ENCODE measurements around the gene TUBB6.

Gene TUBB6

DNA sequence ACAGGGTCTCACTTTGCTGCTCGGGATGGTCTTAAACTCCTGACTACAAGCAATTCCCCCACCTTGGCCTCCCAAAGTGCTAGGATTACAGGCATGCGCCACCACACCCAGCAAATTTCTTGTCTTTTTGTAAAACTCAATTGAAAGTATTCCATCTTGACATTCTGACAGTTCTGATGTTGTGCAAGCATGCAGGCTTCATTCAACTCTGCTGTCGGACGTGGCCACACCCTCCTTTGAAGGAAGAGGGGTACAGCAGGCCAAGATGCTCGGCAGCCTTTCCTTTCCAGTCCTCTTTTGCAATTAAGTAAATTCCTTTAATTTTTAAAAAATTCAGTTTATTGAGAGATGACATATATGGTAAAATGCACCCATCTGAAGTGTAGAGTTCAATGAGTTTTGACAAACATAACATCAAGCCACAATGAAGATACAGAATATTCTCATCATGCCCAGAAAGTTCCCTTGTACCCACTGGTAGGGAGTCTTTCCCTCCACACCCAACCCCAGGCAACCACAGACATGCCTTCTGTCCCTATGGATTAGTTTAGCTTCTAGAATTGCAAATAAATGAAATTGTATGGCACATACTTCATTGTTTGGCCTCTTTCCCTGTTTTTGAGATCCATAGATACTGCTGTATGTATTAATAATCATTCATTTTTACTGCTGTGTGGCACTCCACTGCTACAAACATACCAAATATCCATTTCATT lies 33.1 kb downstream of the TUBB6 start:
- TF ChIP-seq, protein P1, sequence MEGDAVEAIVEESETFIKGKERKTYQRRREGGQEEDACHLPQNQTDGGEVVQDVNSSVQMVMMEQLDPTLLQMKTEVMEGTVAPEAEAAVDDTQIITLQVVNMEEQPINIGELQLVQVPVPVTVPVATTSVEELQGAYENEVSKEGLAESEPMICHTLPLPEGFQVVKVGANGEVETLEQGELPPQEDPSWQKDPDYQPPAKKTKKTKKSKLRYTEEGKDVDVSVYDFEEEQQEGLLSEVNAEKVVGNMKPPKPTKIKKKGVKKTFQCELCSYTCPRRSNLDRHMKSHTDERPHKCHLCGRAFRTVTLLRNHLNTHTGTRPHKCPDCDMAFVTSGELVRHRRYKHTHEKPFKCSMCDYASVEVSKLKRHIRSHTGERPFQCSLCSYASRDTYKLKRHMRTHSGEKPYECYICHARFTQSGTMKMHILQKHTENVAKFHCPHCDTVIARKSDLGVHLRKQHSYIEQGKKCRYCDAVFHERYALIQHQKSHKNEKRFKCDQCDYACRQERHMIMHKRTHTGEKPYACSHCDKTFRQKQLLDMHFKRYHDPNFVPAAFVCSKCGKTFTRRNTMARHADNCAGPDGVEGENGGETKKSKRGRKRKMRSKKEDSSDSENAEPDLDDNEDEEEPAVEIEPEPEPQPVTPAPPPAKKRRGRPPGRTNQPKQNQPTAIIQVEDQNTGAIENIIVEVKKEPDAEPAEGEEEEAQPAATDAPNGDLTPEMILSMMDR (IDR thresholded peaks at IDR 0.05; ENCODE audit: low read length, missing control alignments): no peak
- DNase-seq (ENCODE audit: low read depth): no peak
- H3K4me3 ChIP-seq (replicated peaks; ENCODE audit: low read depth, low read length): no peak overlapping the region

DNA sequence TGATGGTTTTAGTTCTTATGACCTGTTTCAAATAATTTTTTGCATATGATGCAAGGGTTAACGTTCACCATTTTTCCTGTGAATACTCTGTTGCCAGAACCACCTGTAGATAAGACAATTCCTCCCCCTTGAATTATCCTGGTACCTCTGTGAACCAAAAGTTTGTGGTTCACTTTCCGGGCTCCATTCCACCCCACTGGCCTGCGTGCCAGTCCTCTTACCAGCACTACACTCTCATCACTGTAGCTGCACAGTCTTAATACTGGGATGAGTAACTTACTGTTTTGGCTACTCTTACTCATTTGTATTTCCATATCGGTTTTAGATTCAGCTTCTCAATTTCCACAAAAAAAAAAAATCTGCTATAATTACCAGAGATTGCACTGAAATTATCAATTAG lies 34.6 kb downstream of the TUBB6 start:
- TF ChIP-seq, protein P1 (IDR thresholded peaks at IDR 0.05; ENCODE audit: low read length, missing control alignments): no peak
- H3K4me3 ChIP-seq (replicated peaks; ENCODE audit: low read depth, low read length): no peak overlapping the region
- DNase-seq (ENCODE audit: low read depth): no peak

DNA sequence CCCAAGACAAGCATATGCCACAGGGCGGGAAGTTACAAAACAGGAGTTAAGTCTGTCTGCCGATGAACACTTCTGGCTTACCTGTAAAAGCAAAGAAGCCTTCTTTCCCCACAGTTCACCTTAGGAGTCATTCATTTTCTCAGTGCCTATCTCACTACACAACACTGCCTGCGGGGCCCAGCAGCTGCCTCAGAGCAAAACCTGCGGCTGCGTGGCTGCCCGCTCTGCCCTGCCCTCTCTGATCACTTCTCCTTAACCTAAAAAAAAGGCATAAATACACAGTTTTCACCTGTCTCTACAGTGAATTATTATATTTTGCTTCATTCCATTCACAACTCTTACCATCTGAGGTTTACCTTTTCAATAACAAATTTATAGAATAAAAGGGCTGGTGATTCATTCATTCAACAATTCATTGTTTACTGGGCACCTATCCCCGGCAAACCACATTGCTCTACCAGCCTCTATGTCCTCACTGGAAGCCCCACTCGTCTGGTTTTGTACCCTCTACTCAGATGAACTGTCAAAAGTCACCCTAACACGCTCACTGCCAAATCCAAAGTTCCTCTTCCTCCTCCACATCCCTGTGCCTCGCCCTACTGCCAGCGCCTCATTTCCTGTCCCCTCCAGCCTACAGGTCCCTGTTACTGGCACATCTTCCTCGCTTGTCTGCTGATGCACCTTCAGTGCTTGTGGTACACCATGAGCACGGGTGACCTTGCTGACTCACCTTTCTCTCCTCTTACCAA lies 37.6 kb downstream of the TUBB6 start:
- no peak for DNase-seq (ENCODE audit: low read depth)
- TF ChIP-seq, protein P1 (IDR thresholded peaks at IDR 0.05; ENCODE audit: low read length, missing control alignments): no peak
- no peak overlapping the region for H3K4me3 ChIP-seq (replicated peaks; ENCODE audit: low read depth, low read length)

DNA sequence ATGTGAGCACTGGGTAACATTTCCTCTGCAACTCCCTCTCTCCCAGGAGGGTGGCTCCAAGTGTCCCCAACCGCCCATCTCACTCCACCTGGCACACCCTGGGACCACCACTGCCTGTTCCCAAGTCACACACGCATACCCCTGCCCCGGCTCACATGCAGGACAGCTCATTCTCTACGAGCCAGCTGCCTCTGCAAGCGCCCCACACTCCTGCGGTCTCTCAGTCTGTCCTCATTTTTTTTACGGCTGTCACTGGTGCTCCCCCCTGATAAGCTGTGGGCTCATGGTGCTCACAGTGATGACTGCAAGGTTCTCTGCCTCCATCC lies 38.2 kb downstream of the TUBB6 start:
- TF ChIP-seq, protein P1 (IDR thresholded peaks at IDR 0.05; ENCODE audit: low read length, missing control alignments): no peak
- DNase-seq (ENCODE audit: low read depth): no peak
- H3K4me3 ChIP-seq (replicated peaks; ENCODE audit: low read depth, low read length): no peak overlapping the region

DNA sequence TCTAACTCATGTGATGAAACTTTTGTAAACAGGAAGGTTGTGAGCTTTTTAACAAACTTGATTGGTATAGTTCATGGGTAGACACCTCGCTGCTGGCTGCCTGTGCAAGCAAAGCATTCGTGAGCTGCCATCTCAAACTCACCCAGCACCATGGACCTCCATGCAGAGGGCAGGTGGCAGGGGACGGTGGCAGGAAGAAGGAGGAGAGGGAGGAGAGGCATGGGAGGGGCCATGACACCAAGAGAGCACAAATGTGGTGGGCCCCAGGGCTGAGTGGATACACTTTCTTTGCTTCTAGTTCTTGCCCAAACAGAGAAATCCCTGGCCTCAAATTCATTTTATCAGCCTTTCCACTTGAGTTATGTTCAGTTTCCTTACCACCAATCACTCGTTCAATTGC lies 39.9 kb downstream of the TUBB6 start:
- DNase-seq (ENCODE audit: low read depth): no peak
- no peak overlapping the region for H3K4me3 ChIP-seq (replicated peaks; ENCODE audit: low read depth, low read length)
- TF ChIP-seq, protein P1 (IDR thresholded peaks at IDR 0.05; ENCODE audit: low read length, missing control alignments): no peak

DNA sequence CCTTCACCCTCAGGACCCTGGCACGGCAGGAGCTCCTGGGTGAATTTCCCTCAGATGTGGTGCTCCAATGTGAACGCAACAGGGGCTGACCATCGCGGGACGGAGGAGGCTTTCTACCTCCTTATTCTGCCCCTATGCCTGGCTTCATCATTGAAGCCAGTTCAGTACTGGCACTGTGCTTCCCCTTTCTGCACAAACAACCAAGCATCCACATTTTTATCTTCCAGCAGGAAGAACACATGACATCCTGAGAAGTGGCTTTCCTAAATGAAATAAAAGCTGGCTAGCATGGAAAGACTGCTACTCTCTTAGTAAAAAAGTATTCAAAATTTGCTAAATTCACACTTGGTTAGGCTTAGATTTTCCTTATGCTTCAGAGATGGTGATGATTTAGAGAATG lies 44.1 kb downstream of the TUBB6 start:
- TF ChIP-seq, protein P1 (IDR thresholded peaks at IDR 0.05; ENCODE audit: low read length, missing control alignments): no peak
- no peak for DNase-seq (ENCODE audit: low read depth)

More for the DNA sequence above, 44.1 kb downstream of the TUBB6 start:
- H3K4me3 ChIP-seq (replicated peaks; ENCODE audit: low read depth, low read length): no peak overlapping the region
